H9 (cell line): Measurements from ENCODE around the gene NEURL1B. TPM values are rescaled to one million over a fixed set of nuclear protein-coding genes. Genes with fewer than 3 reads are reported as not detected.
A peak's percentile ranks its signal among the peaks of the same experiment; 100 is the strongest.

ENCODE experiments used
- DNase-seq: peaks from one replicate; pipeline ENCODE4 v3.0.0-alpha.2; 2017
- H2AFZ ChIP-seq: one replicate; pipeline ENCODE4 v1.6.1; 2013; ENCODE audit warnings: mild to moderate bottlenecking, low read length, control low read depth, moderate library complexity
- H2AK5ac ChIP-seq: 2 replicates; pipeline ENCODE4 v1.6.1; 2013; ENCODE audit warnings: low read length, control low read depth, mixed read lengths; ENCODE audit not compliant: insufficient read length
- H2BK120ac ChIP-seq: one replicate; pipeline ENCODE4 v1.6.1; 2013; ENCODE audit warnings: low read depth, mild to moderate bottlenecking, low read length, control low read depth, inconsistent platforms; ENCODE audit not compliant: poor library complexity, severe bottlenecking
- H2BK12ac ChIP-seq: 2 replicates; pipeline ENCODE4 v1.6.1; 2013; ENCODE audit warnings: low read length, control low read depth, mixed read lengths, low read depth; ENCODE audit not compliant: insufficient read length
- H2BK15ac ChIP-seq: 2 replicates; pipeline ENCODE4 v1.6.1; 2013; ENCODE audit warnings: low read depth, low read length, control low read depth
- H2BK20ac ChIP-seq: one replicate; pipeline ENCODE4 v1.6.1; 2013; ENCODE audit warnings: low read depth, mild to moderate bottlenecking, low read length, control low read depth, inconsistent platforms; ENCODE audit not compliant: poor library complexity, severe bottlenecking
- H2BK5ac ChIP-seq: 2 replicates; pipeline ENCODE4 v1.6.1; 2013; ENCODE audit warnings: low read length, control low read depth, mixed read lengths; ENCODE audit not compliant: insufficient read length
- H3K14ac ChIP-seq: 2 replicates; pipeline ENCODE4 v1.6.1; 2013; ENCODE audit warnings: low read length, control low read depth; ENCODE audit not compliant: insufficient read depth
- H3K18ac ChIP-seq: 2 replicates; pipeline ENCODE4 v1.6.1; 2013; ENCODE audit warnings: low read depth, mild to moderate bottlenecking, mixed read lengths, low read length, control low read depth; ENCODE audit not compliant: insufficient read length
- H3K23ac ChIP-seq: 2 replicates; pipeline ENCODE4 v1.6.1; 2013; ENCODE audit warnings: low read length, control low read depth, mixed read lengths, low read depth; ENCODE audit not compliant: insufficient read length
- H3K23me2 ChIP-seq: 2 replicates; pipeline ENCODE4 v1.6.1; 2013; ENCODE audit warnings: low read depth, mild to moderate bottlenecking, mixed read lengths, low read length, control low read depth; ENCODE audit not compliant: insufficient read length, poor library complexity, severe bottlenecking
- H3K27ac ChIP-seq: 2 replicates; pipeline ENCODE4 v1.5.1; 2013; ENCODE audit warnings: low read length, control low read depth, mixed read lengths, low read depth; ENCODE audit not compliant: insufficient read length
- H3K27me3 ChIP-seq: 2 replicates; pipeline ENCODE4 v1.6.1; 2013; ENCODE audit warnings: low read length, control low read depth, inconsistent platforms; ENCODE audit not compliant: insufficient read depth
- H3K4ac ChIP-seq: 2 replicates; pipeline ENCODE4 v1.6.1; 2013; ENCODE audit warnings: low read depth, mild to moderate bottlenecking, control low read depth, inconsistent platforms, low read length, moderate library complexity
- H3K4me1 ChIP-seq: 2 replicates; pipeline ENCODE4 v1.6.1; 2013; ENCODE audit warnings: low read length, control low read depth, inconsistent platforms; ENCODE audit not compliant: insufficient read depth
- H3K4me2 ChIP-seq: 2 replicates; pipeline ENCODE4 v1.6.1; 2013; ENCODE audit warnings: low read length, control low read depth, mixed read lengths; ENCODE audit not compliant: insufficient read length, insufficient read depth
- H3K56ac ChIP-seq: 2 replicates; pipeline ENCODE4 v1.6.1; 2013; ENCODE audit warnings: low read depth, mild to moderate bottlenecking, mixed read lengths, low read length, control low read depth; ENCODE audit not compliant: insufficient read length
- H3K79me1 ChIP-seq: 2 replicates; pipeline ENCODE4 v1.6.1; 2013; ENCODE audit warnings: low read depth, mild to moderate bottlenecking, moderate library complexity, low read length, control low read depth, inconsistent platforms; ENCODE audit not compliant: insufficient read depth, poor library complexity, severe bottlenecking
- H3K79me2 ChIP-seq: 2 replicates; pipeline ENCODE4 v1.6.1; 2013; ENCODE audit warnings: low read length, control low read depth, inconsistent platforms; ENCODE audit not compliant: insufficient read depth
- H3K9ac ChIP-seq: 2 replicates; pipeline ENCODE4 v1.6.1; 2013; ENCODE audit warnings: low read length, control low read depth, mixed read lengths; ENCODE audit not compliant: insufficient read length; ENCODE audit errors: extremely low read depth
- H3K9me3 ChIP-seq: one replicate; pipeline ENCODE4 v1.6.1; 2013; ENCODE audit warnings: low read depth, low read length, inconsistent platforms; ENCODE audit not compliant: control insufficient read depth
- H3T11ph ChIP-seq: one replicate; pipeline ENCODE4 v1.6.1; 2013; ENCODE audit warnings: mild to moderate bottlenecking, low read length, control low read depth, inconsistent platforms
- H4K20me1 ChIP-seq: one replicate; pipeline ENCODE4 v1.6.1; 2013; ENCODE audit not compliant: control insufficient read depth, insufficient read length, insufficient read depth
- H4K5ac ChIP-seq: 2 replicates; pipeline ENCODE4 v1.6.1; 2013; ENCODE audit warnings: low read depth, mild to moderate bottlenecking, mixed read lengths, low read length, control low read depth; ENCODE audit not compliant: insufficient read length
- H4K8ac ChIP-seq: replicated peaks from 2 replicates; pipeline ENCODE4 v1.6.1; 2013; ENCODE audit warnings: low read length, control low read depth, mixed read lengths, low read depth; ENCODE audit not compliant: insufficient read length
- H4K91ac ChIP-seq: 2 replicates; pipeline ENCODE4 v1.6.1; 2013; ENCODE audit warnings: low read depth, mild to moderate bottlenecking, moderate library complexity, mixed read lengths, low read length, control low read depth; ENCODE audit not compliant: insufficient read length
- H3K27ac Mint-ChIP-seq, 3 experiments: 2 replicates in 2 of 3; 3 replicates in 1 of 3; pipeline ENCODE4 v1.8.0; 2020 to 2021; ENCODE audit warnings: mixed read lengths in 3 of 3, mild to moderate bottlenecking in 1 of 3, moderate library complexity in 1 of 3
- H3K27me3 Mint-ChIP-seq: 2 replicates; pipeline ENCODE4 v1.8.0; 2021; ENCODE audit warnings: low read depth, mild to moderate bottlenecking, moderate library complexity, mixed read lengths
- H3K36me3 Mint-ChIP-seq, 3 experiments: 2 replicates in 2 of 3; 3 replicates in 1 of 3; pipeline ENCODE4 v1.8.0; 2020 to 2021; ENCODE audit warnings: low read depth in 3 of 3, mixed read lengths in 3 of 3; ENCODE audit not compliant: insufficient read depth in 1 of 3
- H3K4me1 Mint-ChIP-seq, 2 experiments: 2 replicates each; pipeline ENCODE4 v1.8.0; 2020; ENCODE audit warnings: mixed read lengths in 2 of 2
- H3K4me3 Mint-ChIP-seq, 2 experiments: 2 replicates in 1 of 2; 3 replicates in 1 of 2; pipeline ENCODE4 v1.8.0; 2020 to 2021; ENCODE audit warnings: mild to moderate bottlenecking in 2 of 2, mixed read lengths in 2 of 2, moderate library complexity in 1 of 2
- H3K9me3 Mint-ChIP-seq, 2 experiments: 2 replicates in 1 of 2; 3 replicates in 1 of 2; pipeline ENCODE4 v1.8.0; 2020; ENCODE audit warnings: mild to moderate bottlenecking in 2 of 2, mixed read lengths in 2 of 2, moderate library complexity in 1 of 2
- CTCF ChIP-seq: fragments of 200-600 bp; sonication (generic); conservative IDR thresholded peaks from 3 replicates; pipeline ENCODE4 v1.8.0; 2021; ENCODE audit warnings: antibody characterized with exemption, mild to moderate bottlenecking
- WGBS: extraction: QIAGEN DNeasy Blood & Tissue Kit; methylation state at CpG from one replicate; pipeline ENCODE4 v1.1.7; 2013; ENCODE audit warnings: missing lambda C conversion rate, low lambda C conversion rate, mixed read lengths; ENCODE audit not compliant: insufficient read length; ENCODE audit errors: extremely low coverage; 5-methylcytosine and 5-hydroxymethylcytosine counted together
- total RNA-seq: library from RNA; stranded (reverse); gene quantifications from 2 replicates; pipeline ENCODE4 v1.2.1, GENCODE V29; 2021

NEURL1B gene
- total RNA-seq, 1 experiment from 2014 or later = 3.6 TPM

- Histone ChIP-seq H3K4me1 (peaks cover 5% of the 10 kb centered on the region; the same call in 1 of the 2 replicates), H3K9ac (no peak overlapping the region), H4K8ac (no peak overlapping the region), H2AK5ac (no peak overlapping the region), H4K5ac (no peak overlapping the region), H3K23ac (no peak overlapping the region), H2BK120ac (no peak overlapping the region), H3T11ph (no peak overlapping the region), H3K4ac (no peak overlapping the region), H3K9me3 (no peaks in the 10 kb centered on the region), H4K20me1 (no peaks in the 10 kb centered on the region), H3K79me1 (no peaks in the 10 kb centered on the region), H2BK12ac (no peak overlapping the region), H3K14ac (no peak overlapping the region), H2AFZ (no peak overlapping the region), H2BK5ac (no peak overlapping the region), H3K4me2 (no peak overlapping the region), H2BK20ac (no peak overlapping the region), H3K27ac (no peak overlapping the region), H3K18ac (no peak overlapping the region), H2BK15ac (no peak overlapping the region), H3K27me3 (no peaks in the 10 kb centered on the region), H4K91ac (no peak overlapping the region), H3K79me2 (no peaks in the 10 kb centered on the region), H3K56ac (no peak overlapping the region), H3K23me2 (no peaks in the 10 kb centered on the region)
- Mint-ChIP-seq H3K36me3 (no peaks in the 10 kb centered on the region), H3K4me1 (peaks cover 43 to 52% of the 10 kb centered on the region in 2 experiments), H3K9me3 (no peaks in the 10 kb centered on the region), H3K27ac (peak overlapping the region in 1 of 3 experiments; percentile 30; a peak in 1 of 7 replicates), H3K27me3 (peaks cover 22% of the 10 kb centered on the region), H3K4me3 (no peak overlapping the region; a peak in 1 of 5 replicates)
- DNase-seq = no peak
- no CpG with 5 or more reads among the region's 22 CpGs for WGBS
- TF ChIP-seq CTCF = peak; percentile 45
These were observed 18.7 kb upstream of the NEURL1B start for GRCh38 chr5:172622091-172623046.
